ENCODE measurements around the gene ZNF782.
"Not testable (repeated sequence)": the region's sequence is repeated elsewhere in the genome, so short reads cannot be mapped to it uniquely, and the experiment has no call there.

ZNF782 gene

GRCh38 chr9:96852676-96853075 lies 1.6 kb downstream of the ZNF782 start:
- DNase-seq = no peak

- DNase-seq = no peak
Measured at GRCh38 chr9:96844040-96844439, 10.3 kb downstream of the ZNF782 start.

GRCh38 chr9:96818533-96818932 lies 35.8 kb downstream of the ZNF782 start:
- peak; percentile 18 for DNase-seq

GRCh38 chr9:96817973-96818372 lies 36.3 kb downstream of the ZNF782 start:
- no peak for DNase-seq

GRCh38 chr9:96813607-96814006 lies 40.7 kb downstream of the ZNF782 start:
- DNase-seq = no peak

- DNase-seq = not testable (repeated sequence)
Measured at GRCh38 chr9:96798959-96799358, 55.4 kb downstream of the ZNF782 start.

GRCh38 chr9:96784021-96784420 lies 70.3 kb downstream of the ZNF782 start:
- no peak for DNase-seq

- DNase-seq = no peak
Measured at GRCh38 chr9:96782235-96782634, 72.1 kb downstream of the ZNF782 start.

- DNase-seq = no peak
Measured at GRCh38 chr9:96781552-96781951, 72.8 kb downstream of the ZNF782 start.

- no peak for DNase-seq
Measured at GRCh38 chr9:96779089-96779488, 75.2 kb downstream of the ZNF782 start.

- DNase-seq = no peak
Measured at GRCh38 chr9:96777426-96777864, 76.9 kb downstream of the ZNF782 start.

GRCh38 chr9:96771124-96771523 lies 83.2 kb downstream of the ZNF782 start:
- DNase-seq = no peak

- no peak for DNase-seq
Measured at GRCh38 chr9:96769989-96770388, 84.3 kb downstream of the ZNF782 start.
